HepG2 (cell line): ENCODE measurements around the gene ZFHX3. TPM values are rescaled to one million over a fixed set of nuclear protein-coding genes. Genes with fewer than 3 reads are reported as not detected.
A peak's percentile ranks its signal among the peaks of the same experiment; 100 is the strongest.

Experiments
- ATAC-seq: fragments of 200-7000 bp; cut with Tn5 transposase; 3 replicates; pipeline ENCODE4 v1.9.1; 2020; ENCODE audit warnings: mild to moderate bottlenecking, moderate library complexity
- BruUV-seq: library from RNA; stranded (reverse); fragments of 400-500 nt; replicated peaks from 2 replicates; lab custom pipeline; 2021; lab: Mats Ljungman, UMichigan
- CTCF ChIA-PET: fragments of 300-600 bp; formaldehyde crosslinking; extraction: SDS; loops from one replicate; lab custom pipeline; 2021; ENCODE audit warnings: low total read pairs, inconsistent platforms, low intra/inter-chr PET ratio; lab: Yijun Ruan, JAX
- POLR2A ChIA-PET: fragments of 350-600 bp; sonication (Branson Sonifier 250); formaldehyde crosslinking; loops from one replicate; lab custom pipeline; 2020; ENCODE audit warnings: antibody characterized with exemption, inconsistent platforms; lab: Yijun Ruan, JAX
- DNase-seq: peaks from one replicate; pipeline ENCODE4 v3.0.0-alpha.2; 2015; ENCODE audit warnings: low spot score
- FAIRE-seq: peaks from 3 replicates; lab custom pipeline; 2011; peaks lifted over from hg19 to GRCh38; lab: Jason Lieb, UNC
- H2AFZ ChIP-seq: one replicate; pipeline ENCODE4 v1.6.1; 2011; ENCODE audit warnings: low read length, inconsistent platforms
- H3K27ac ChIP-seq: fragments of 300-600 bp; 3 replicates; pipeline ENCODE4 v1.8.0; 2011; ENCODE audit warnings: mixed run types, mild to moderate bottlenecking, mixed read lengths, low read length, inconsistent platforms; ENCODE audit not compliant: insufficient read depth; ENCODE audit errors: extremely low read length
- H3K27me3 ChIP-seq, 2 experiments: fragments of 200-600 bp in 1 of 2; 2 replicates in 1 of 2; 3 replicates in 1 of 2; pipeline versions ENCODE4 v1.6.0 to v1.8.0; 2011; ENCODE audit warnings: low read length in 2 of 2, mild to moderate bottlenecking in 2 of 2, moderate library complexity in 2 of 2, inconsistent platforms in 1 of 2; ENCODE audit not compliant: insufficient read depth in 2 of 2, control insufficient read depth in 1 of 2
- H3K36me3 ChIP-seq, 2 experiments: fragments of 200-600 bp in 1 of 2; replicated peaks in 1 of 2; 2 replicates in 1 of 2; 3 replicates in 1 of 2; pipeline versions ENCODE4 v1.5.1 to v1.8.0; 2011; ENCODE audit warnings: low read length in 2 of 2, inconsistent platforms in 1 of 2; ENCODE audit not compliant: insufficient read depth in 2 of 2, control insufficient read depth in 1 of 2
- H3K4me1 ChIP-seq: 2 replicates; pipeline ENCODE4 v1.5.1; 2012; ENCODE audit warnings: low read length, inconsistent platforms; ENCODE audit not compliant: insufficient read depth
- H3K4me2 ChIP-seq: 2 replicates; pipeline ENCODE4 v1.6.0; 2011; ENCODE audit warnings: low read depth, low read length, inconsistent platforms
- H3K4me3 ChIP-seq, 3 experiments: fragments of 200-600 bp in 1 of 3; sonication (generic), shearing (Covaris generic) in 1 of 3; replicated peaks in 1 of 3; 2 replicates each; pipeline ENCODE4 v1.5.1; 2011 to 2016; ENCODE audit warnings: low read length in 3 of 3, inconsistent platforms in 2 of 3, low read depth in 2 of 3, mild to moderate bottlenecking in 2 of 3, control low read depth in 1 of 3, mixed read lengths in 1 of 3; ENCODE audit not compliant: insufficient read depth in 1 of 3
- H3K79me2 ChIP-seq: one replicate; pipeline ENCODE4 v1.6.1; 2011; ENCODE audit warnings: low read length, inconsistent platforms; ENCODE audit not compliant: insufficient read depth
- H3K9ac ChIP-seq: 2 replicates; pipeline ENCODE4 v1.6.0; 2011; ENCODE audit warnings: mild to moderate bottlenecking, low read depth, low read length, inconsistent platforms; ENCODE audit not compliant: insufficient read depth
- H3K9me3 ChIP-seq: 2 replicates; pipeline ENCODE4 v1.5.1; 2012; ENCODE audit warnings: mild to moderate bottlenecking, low read length
- H4K20me1 ChIP-seq: 2 replicates; pipeline ENCODE4 v1.6.0; 2011; ENCODE audit warnings: inconsistent platforms, mild to moderate bottlenecking, low read length, moderate library complexity; ENCODE audit not compliant: insufficient read depth
- ADNP ChIP-seq: sonication (generic); formaldehyde crosslinking; IDR thresholded peaks from 2 replicates; pipeline ENCODE4 v1.4.0; 2020; ENCODE audit warnings: missing genetic modification reagents
- CHD4 ChIP-seq: fragments of 200-600 bp; sonication (generic); IDR thresholded peaks from 2 replicates; pipeline ENCODE4 v1.7.0; 2017; ENCODE audit warnings: mild to moderate bottlenecking, low read length, borderline replicate concordance
- E2F5 ChIP-seq: sonication (generic); formaldehyde crosslinking; conservative IDR thresholded peaks from 2 replicates; pipeline ENCODE4 v1.4.0; 2020; ENCODE audit warnings: missing genetic modification reagents
- POGZ ChIP-seq: sonication (generic); formaldehyde crosslinking; IDR thresholded peaks from 2 replicates; pipeline ENCODE4 v1.4.0; 2020; ENCODE audit warnings: mild to moderate bottlenecking, missing genetic modification reagents
- SMYD3 ChIP-seq: sonication (generic); formaldehyde crosslinking; IDR thresholded peaks from 2 replicates; pipeline ENCODE4 v1.8.1; 2023; ENCODE audit warnings: mild to moderate bottlenecking, missing genetic modification reagents
- SYNCRIP ChIP-seq: fragments of 200-400 bp; formaldehyde crosslinking; IDR thresholded peaks from 2 replicates; pipeline ENCODE4 v1.6.1; 2018; ENCODE audit warnings: mild to moderate bottlenecking, low read depth, low read length; ENCODE audit not compliant: insufficient read depth
- ZHX1 ChIP-seq: sonication (generic); formaldehyde crosslinking; IDR thresholded peaks from 2 replicates; pipeline ENCODE4 v1.8.1; 2022; ENCODE audit warnings: low read depth, mild to moderate bottlenecking, missing genetic modification reagents
- ZNF18 ChIP-seq: sonication (generic); formaldehyde crosslinking; IDR thresholded peaks from 2 replicates; pipeline ENCODE4 v1.8.0; 2022; ENCODE audit warnings: mild to moderate bottlenecking, missing genetic modification reagents; ENCODE audit not compliant: insufficient replicate concordance
- ZNF577 ChIP-seq: sonication (generic); formaldehyde crosslinking; IDR thresholded peaks from 2 replicates; pipeline ENCODE4 v1.4.0; 2020; ENCODE audit warnings: mild to moderate bottlenecking, low read depth, missing genetic modification reagents, borderline replicate concordance
- ZNF770 ChIP-seq: sonication (generic); formaldehyde crosslinking; IDR thresholded peaks from 2 replicates; pipeline ENCODE4 v1.5.0; 2020; ENCODE audit warnings: mild to moderate bottlenecking, missing genetic modification reagents
- WGBS: methylation state at CpG from one replicate; pipeline ENCODE4 v1.1.6; 2017; ENCODE audit warnings: low lambda C conversion rate; 5-methylcytosine and 5-hydroxymethylcytosine counted together
- in situ Hi-C: cut with HindIII; loops from 2 replicates; pipeline ENCODE4 v1.10.0; 2017; ENCODE audit warnings: low pct_unique_long_range_greater_than_20kb; ENCODE audit not compliant: extremely low pct_ligation_motif_present
- intact Hi-C: fragments of 100-400 bp; cut with micrococcal nuclease; formaldehyde crosslinking; loops from one replicate; pipeline ENCODE4 v1.10.0; 2022; ENCODE audit not compliant: unreplicated experiment
- polyA plus RNA-seq, 8 experiments: library from polyadenylated mRNA; depleted of rRNA in 3 of 8; stranded (reverse) in 7 of 8; unstranded in 1 of 8; fragments of >200 nt; fragmentation: Illumina TruSeq in 4 of 8; extraction: Trizol in 4 of 8; gene quantifications; 2 replicates each; pipeline versions ENCODE4 v1.2.1 to v1.2.3, GENCODE V29; 2011 to 2016; ENCODE audit warnings: low read depth in 4 of 8, missing spikeins in 1 of 8, mixed read lengths in 1 of 8; ENCODE audit not compliant: insufficient read depth in 1 of 8
- total RNA-seq, 5 experiments: library from RNA; depleted of rRNA; stranded (reverse); fragments of >200 nt; fragmentation: Illumina TruSeq; extraction: Trizol; gene quantifications; 2 replicates each; pipeline ENCODE4 v1.2.3, GENCODE V29; 2016; ENCODE audit warnings: low read depth in 1 of 5

Gene ZFHX3
- total and polyA plus RNA-seq, 2 of the 13 experiments (the other 11 are each of a cell fraction or from before 2014, with no cell fraction given) = 5.0 to 6.0 TPM

- H3K4me3 ChIP-seq = no peak overlapping the region
- peaks cover 37% of the 10 kb centered on the region for H3K4me1 ChIP-seq
- DNase-seq (no peak), FAIRE-seq (no peak), ATAC-seq (no peak; the same call in 2 of the 3 replicates)
- in situ Hi-C loops = no loop called here
- no peak overlapping the region for H2AFZ ChIP-seq
- H3K27me3 ChIP-seq = no peaks in the 10 kb centered on the region
- TF ChIP-seq SMYD3 (CRISPR knock-in tag) (no peak), ZNF770 (peak; percentile 89)
- TF ChIP-seq, all 625 proteins: peak for 1
- CTCF ChIA-PET = no interaction called here
- peak overlapping the region; percentile 57 for H3K27ac ChIP-seq
- no peaks in the 10 kb centered on the region for H3K9me3 ChIP-seq
- intact Hi-C loops = no loop called here
- 94% methylated on average over 10 of the region's 10 CpGs for WGBS
- H4K20me1 ChIP-seq = no peaks in the 10 kb centered on the region
- H3K36me3 ChIP-seq = peaks cover 0 to 2% of the 10 kb centered on the region in 2 experiments; a peak in 2 of 5 replicates
- no peak overlapping the region for H3K4me2 ChIP-seq
- no TSS peak for BruUV-seq
- POLR2A ChIA-PET = interaction anchor here (1.9 kb wide), 1 partner anchor 10 kb away, joined by 16 read pairs; no protein-coding TSS in a partner anchor
- no peak overlapping the region for H3K9ac ChIP-seq
- H3K79me2 ChIP-seq = peaks cover 30% of the 10 kb centered on the region
These were observed 132.6 kb downstream of the ZFHX3 start for GRCh38 chr16:72915331-72915730.

GRCh38 chr16:72913551-72913950 lies 134.4 kb downstream of the ZFHX3 start:
- BruUV-seq = no TSS peak
- peaks cover 0 to 2% of the 10 kb centered on the region in 2 experiments; a peak in 2 of 5 replicates for H3K36me3 ChIP-seq
- intact Hi-C loops = no loop called here
- FAIRE-seq (no peak), DNase-seq (no peak), ATAC-seq (no peak)
- no peaks in the 10 kb centered on the region for H3K9me3 ChIP-seq
- CTCF ChIA-PET = no interaction called here
- POLR2A ChIA-PET = interaction anchor here (1.5 to 1.9 kb wide), 2 partner anchors 12 to 36 kb away, joined by 10 to 16 read pairs; no protein-coding TSS in a partner anchor
- WGBS = 95% methylated on average over 3 of the region's 3 CpGs
- no peaks in the 10 kb centered on the region for H3K27me3 ChIP-seq
- in situ Hi-C loops = no loop called here
- no peak overlapping the region for H3K4me3 ChIP-seq
- H3K79me2 ChIP-seq = peaks cover 23% of the 10 kb centered on the region
- no peaks in the 10 kb centered on the region for H4K20me1 ChIP-seq
- H3K27ac ChIP-seq = peak overlapping the region; percentile 57
- no peak overlapping the region for H3K9ac ChIP-seq
- H3K4me2 ChIP-seq = no peak overlapping the region
- H3K4me1 ChIP-seq = peaks cover 34% of the 10 kb centered on the region
- H2AFZ ChIP-seq = no peak overlapping the region
- TF ChIP-seq ZNF18 (CRISPR knock-in tag) = no peak
- no peak for TF ChIP-seq ADNP
- no peak for TF ChIP-seq E2F5 (CRISPR knock-in tag)
- no peak for TF ChIP-seq POGZ (CRISPR knock-in tag)
- TF ChIP-seq ZNF577 (CRISPR knock-in tag) = no peak
- no peak for TF ChIP-seq CHD4
- TF ChIP-seq SYNCRIP = no peak
- no peak for TF ChIP-seq ZHX1
